HL-60/S4 treated with phorbol 12-myristate 13-acetate at 8.2 ng/mL for 4 days and 3 days (cell line): Measurements from ENCODE around the gene MYO18B.
"Not testable (repeated sequence)": the region's sequence is repeated elsewhere in the genome, so short reads cannot be mapped to it uniquely, and the experiment has no call there.

Experiments
- in situ Hi-C: fragments of 300-500 bp; cut with MboI; formaldehyde crosslinking; loops from 2 replicates; pipeline ENCODE4 v1.15.0; 2022; ENCODE audit warnings: low sequenced_read_pairs

MYO18B gene

GRCh38 chr22:25741692-25742626 is at the start of gene MYO18B:
Gene MYO18B, plus strand, starts transcription at chr22:25742188. Its CDS starts 18,905 bp downstream, at chr22:25761093.
- in situ Hi-C loops = no loop called here

- in situ Hi-C loops = loop anchor here (10.0 kb wide), 1 partner anchor 218 kb away; no protein-coding TSS in a partner anchor
These were observed 49.4 kb upstream of the MYO18B start for GRCh38 chr22:25692397-25693267.

GRCh38 chr22:25693268-25693565 is 48.8 kb upstream of the MYO18B start:
- in situ Hi-C loops = loop anchor here (10.0 kb wide), 1 partner anchor 218 kb away; no protein-coding TSS in a partner anchor

- in situ Hi-C loops = loop anchor here (10.0 kb wide), 1 partner anchor 220 kb away; no protein-coding TSS in a partner anchor
These were observed 47.6 kb upstream of the MYO18B start for GRCh38 chr22:25694196-25694907.

GRCh38 chr22:25695146-25695545 is 46.8 kb upstream of the MYO18B start:
- in situ Hi-C loops = loop anchor here (10.0 kb wide), 1 partner anchor 220 kb away; no protein-coding TSS in a partner anchor

- in situ Hi-C loops = loop anchor here (10.0 kb wide), 1 partner anchor 222 kb away; no protein-coding TSS in a partner anchor
These were observed 45.2 kb upstream of the MYO18B start for GRCh38 chr22:25696763-25697162.

- in situ Hi-C loops = loop anchor here (10.0 kb wide), 1 partner anchor 222 kb away; no protein-coding TSS in a partner anchor
These were observed 44.8 kb upstream of the MYO18B start for GRCh38 chr22:25697181-25697664.

- in situ Hi-C loops = loop anchor here (10.0 kb wide), 1 partner anchor 223 kb away; no protein-coding TSS in a partner anchor
These were observed 44.0 kb upstream of the MYO18B start for GRCh38 chr22:25697978-25698377.

GRCh38 chr22:25698461-25698860 is 43.5 kb upstream of the MYO18B start:
- in situ Hi-C loops = loop anchor here (10.0 kb wide), 1 partner anchor 224 kb away; no protein-coding TSS in a partner anchor

- in situ Hi-C loops = loop anchor here (10.0 kb wide), 1 partner anchor 224 kb away; no protein-coding TSS in a partner anchor
These were observed 43.0 kb upstream of the MYO18B start for GRCh38 chr22:25698978-25699377.

- in situ Hi-C loops = no loop called here
These were observed 40.8 kb upstream of the MYO18B start for GRCh38 chr22:25701056-25701780.

- in situ Hi-C loops = no loop called here
These were observed 39.9 kb upstream of the MYO18B start for GRCh38 chr22:25702040-25702439.

GRCh38 chr22:25702571-25703167 is 39.3 kb upstream of the MYO18B start:
- in situ Hi-C loops = no loop called here

GRCh38 chr22:25704701-25705100 is 37.3 kb upstream of the MYO18B start:
- in situ Hi-C loops = no loop called here

- in situ Hi-C loops = no loop called here
These were observed 35.8 kb upstream of the MYO18B start for GRCh38 chr22:25706197-25706596.

- in situ Hi-C loops = not testable (repeated sequence)
These were observed 33.6 kb upstream of the MYO18B start for GRCh38 chr22:25708430-25708829.

- in situ Hi-C loops = no loop called here
These were observed 32.2 kb upstream of the MYO18B start for GRCh38 chr22:25709758-25710157.

- in situ Hi-C loops = no loop called here
These were observed 31.5 kb upstream of the MYO18B start for GRCh38 chr22:25710501-25710900.

GRCh38 chr22:25711491-25711890 is 30.5 kb upstream of the MYO18B start:
- in situ Hi-C loops = no loop called here
